ENCODE data around the gene CACNB4. TPM values are rescaled to one million over a fixed set of nuclear protein-coding genes. Genes with fewer than 3 reads are reported as not detected.
A peak's percentile ranks its signal among the peaks of the same experiment; 100 is the strongest.

Gene CACNB4
- total RNA-seq, 2 donors from 2014 or later, result 5.6 to 13.8 TPM

GRCh38 chr2:152078023-152078422 is 20.8 kb downstream of the CACNB4 start:
- Histone ChIP-seq H3K36me3 (no peaks in the 10 kb centered on the region), H3K4me3 (no peak overlapping the region), H3K4me1 (ENCODE audit: control insufficient read depth in 1 of 2, low read depth in 2 of 2) (peaks cover 0 to 14% of the 10 kb centered on the region in 2 donors), H3K27me3 (replicated peaks; ENCODE audit: insufficient read depth) (no peaks in the 10 kb centered on the region), H3K9me3 (no peaks in the 10 kb centered on the region), H3K27ac (no peak overlapping the region)
- no peak for ATAC-seq (ENCODE audit: insufficient number of reproducible peaks, low FRiP score, low read depth)
- DNase-seq (ENCODE audit: low spot score), result no peak
- no peak for TF ChIP-seq CTCF (IDR thresholded peaks at IDR 0.05)

- ATAC-seq (ENCODE audit: insufficient number of reproducible peaks, low FRiP score, low read depth), result no peak
Measured at GRCh38 chr2:152075461-152076050, 23.3 kb downstream of the CACNB4 start.

GRCh38 chr2:152072011-152072410 is 26.8 kb downstream of the CACNB4 start:
- no peak for TF ChIP-seq CTCF (IDR thresholded peaks at IDR 0.05)
- ATAC-seq (ENCODE audit: insufficient number of reproducible peaks, low FRiP score, low read depth), result no peak

More at GRCh38 chr2:152075461-152076050, 23.3 kb downstream of the CACNB4 start:
- no peaks in the 10 kb centered on the region for H3K36me3 ChIP-seq
- no peaks in the 10 kb centered on the region for H3K9me3 ChIP-seq
- no peak for TF ChIP-seq CTCF (IDR thresholded peaks at IDR 0.05)
- H3K27me3 ChIP-seq (replicated peaks; ENCODE audit: insufficient read depth), result no peaks in the 10 kb centered on the region
- peaks cover 0 to 14% of the 10 kb centered on the region in 2 donors for H3K4me1 ChIP-seq (ENCODE audit: control insufficient read depth in 1 of 2, low read depth in 2 of 2)
- peak overlapping the region; percentile 22 to 45 for H3K27ac ChIP-seq
- DNase-seq (ENCODE audit: low spot score), result no peak
- H3K4me3 ChIP-seq, result no peak overlapping the region

GRCh38 chr2:152071518-152071917 is 27.3 kb downstream of the CACNB4 start:
- H3K4me1 ChIP-seq (ENCODE audit: control insufficient read depth in 1 of 2, low read depth in 2 of 2), result peaks cover 0 to 14% of the 10 kb centered on the region in 2 donors
- no peaks in the 10 kb centered on the region for H3K36me3 ChIP-seq
- no peak overlapping the region for H3K4me3 ChIP-seq
- no peaks in the 10 kb centered on the region for H3K9me3 ChIP-seq
- no peak for TF ChIP-seq CTCF (IDR thresholded peaks at IDR 0.05)
- H3K27me3 ChIP-seq (replicated peaks; ENCODE audit: insufficient read depth), result no peaks in the 10 kb centered on the region
- ATAC-seq (ENCODE audit: insufficient number of reproducible peaks, low FRiP score, low read depth) (no peak), DNase-seq (ENCODE audit: low spot score) (no peak)
- H3K27ac ChIP-seq, result no peak overlapping the region

More at GRCh38 chr2:152072011-152072410, 26.8 kb downstream of the CACNB4 start:
- Histone ChIP-seq H3K4me1 (ENCODE audit: control insufficient read depth in 1 of 2, low read depth in 2 of 2) (peaks cover 0 to 14% of the 10 kb centered on the region in 2 donors), H3K9me3 (no peaks in the 10 kb centered on the region), H3K4me3 (no peak overlapping the region), H3K27ac (no peak overlapping the region), H3K36me3 (no peaks in the 10 kb centered on the region), H3K27me3 (replicated peaks; ENCODE audit: insufficient read depth) (no peaks in the 10 kb centered on the region)
- DNase-seq (ENCODE audit: low spot score), result no peak

GRCh38 chr2:152071092-152071491 is 27.8 kb downstream of the CACNB4 start:
- H3K4me3 ChIP-seq, result no peak overlapping the region
- peaks cover 0 to 13% of the 10 kb centered on the region in 2 donors for H3K4me1 ChIP-seq (ENCODE audit: control insufficient read depth in 1 of 2, low read depth in 2 of 2)
- no peak for DNase-seq (ENCODE audit: low spot score)
- no peak for ATAC-seq (ENCODE audit: insufficient number of reproducible peaks, low FRiP score, low read depth)
- TF ChIP-seq CTCF (IDR thresholded peaks at IDR 0.05), result no peak
- H3K27me3 ChIP-seq (replicated peaks; ENCODE audit: insufficient read depth), result no peaks in the 10 kb centered on the region
- H3K9me3 ChIP-seq, result no peaks in the 10 kb centered on the region
- H3K36me3 ChIP-seq, result no peaks in the 10 kb centered on the region
- no peak overlapping the region for H3K27ac ChIP-seq
